ENCODE data around the gene AUTS2.

DNA sequence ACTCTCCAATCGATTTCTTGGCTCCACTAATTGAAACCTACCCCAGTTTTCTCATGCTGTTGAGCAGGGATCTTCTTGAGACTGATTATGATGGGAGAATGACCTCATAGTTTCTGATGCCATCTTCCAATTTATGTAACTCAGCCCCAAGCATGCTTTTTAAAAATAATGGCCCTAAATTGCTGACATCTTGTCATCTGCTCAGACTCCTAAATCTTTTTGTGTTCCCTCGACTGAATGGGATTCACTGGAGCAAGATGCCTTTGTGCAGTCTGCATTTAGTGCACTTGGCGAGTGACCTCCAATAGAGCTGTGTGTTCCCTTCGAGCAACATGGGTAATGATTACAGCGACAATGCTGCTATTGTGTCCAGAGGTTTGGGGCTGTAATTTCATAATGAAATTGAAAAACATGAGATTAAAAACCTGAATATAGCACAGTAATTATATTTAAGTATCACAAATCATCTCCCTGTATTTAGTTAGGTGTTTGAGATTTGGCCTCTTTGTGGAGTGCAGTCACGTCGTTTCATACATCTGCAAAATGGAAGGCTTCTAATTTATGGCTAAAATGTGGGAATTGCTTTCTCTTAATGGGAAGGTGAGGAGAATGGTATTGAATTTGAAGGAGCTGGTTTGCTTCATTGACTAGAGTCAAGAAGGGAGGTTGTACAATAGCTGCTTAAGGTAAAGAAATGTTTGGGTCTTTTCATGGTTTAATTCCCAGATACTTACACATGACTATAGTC is 192.9 kb downstream of the AUTS2 start:
- TF ChIP-seq EZH2phosphoT487 (IDR thresholded peaks at IDR 0.05; ENCODE audit: borderline replicate concordance): no peak
- TF ChIP-seq, protein P1, sequence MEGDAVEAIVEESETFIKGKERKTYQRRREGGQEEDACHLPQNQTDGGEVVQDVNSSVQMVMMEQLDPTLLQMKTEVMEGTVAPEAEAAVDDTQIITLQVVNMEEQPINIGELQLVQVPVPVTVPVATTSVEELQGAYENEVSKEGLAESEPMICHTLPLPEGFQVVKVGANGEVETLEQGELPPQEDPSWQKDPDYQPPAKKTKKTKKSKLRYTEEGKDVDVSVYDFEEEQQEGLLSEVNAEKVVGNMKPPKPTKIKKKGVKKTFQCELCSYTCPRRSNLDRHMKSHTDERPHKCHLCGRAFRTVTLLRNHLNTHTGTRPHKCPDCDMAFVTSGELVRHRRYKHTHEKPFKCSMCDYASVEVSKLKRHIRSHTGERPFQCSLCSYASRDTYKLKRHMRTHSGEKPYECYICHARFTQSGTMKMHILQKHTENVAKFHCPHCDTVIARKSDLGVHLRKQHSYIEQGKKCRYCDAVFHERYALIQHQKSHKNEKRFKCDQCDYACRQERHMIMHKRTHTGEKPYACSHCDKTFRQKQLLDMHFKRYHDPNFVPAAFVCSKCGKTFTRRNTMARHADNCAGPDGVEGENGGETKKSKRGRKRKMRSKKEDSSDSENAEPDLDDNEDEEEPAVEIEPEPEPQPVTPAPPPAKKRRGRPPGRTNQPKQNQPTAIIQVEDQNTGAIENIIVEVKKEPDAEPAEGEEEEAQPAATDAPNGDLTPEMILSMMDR (conservative IDR thresholded peaks at IDR 0.05; ENCODE audit: low read length): no peak
